NCI-H146 treated with DMSO at 0.1 percent for 48 hours (cell line): ENCODE results near the gene VCAN.
"Not testable (repeated sequence)": the region's sequence is repeated elsewhere in the genome, so short reads cannot be mapped to it uniquely, and the experiment has no call there.

Experiments used
- DNase-seq: peaks from one replicate; lab custom pipeline; 2025; ENCODE audit not compliant: unreplicated experiment; lab: John Stamatoyannopoulos, UW

The VCAN gene

DNA sequence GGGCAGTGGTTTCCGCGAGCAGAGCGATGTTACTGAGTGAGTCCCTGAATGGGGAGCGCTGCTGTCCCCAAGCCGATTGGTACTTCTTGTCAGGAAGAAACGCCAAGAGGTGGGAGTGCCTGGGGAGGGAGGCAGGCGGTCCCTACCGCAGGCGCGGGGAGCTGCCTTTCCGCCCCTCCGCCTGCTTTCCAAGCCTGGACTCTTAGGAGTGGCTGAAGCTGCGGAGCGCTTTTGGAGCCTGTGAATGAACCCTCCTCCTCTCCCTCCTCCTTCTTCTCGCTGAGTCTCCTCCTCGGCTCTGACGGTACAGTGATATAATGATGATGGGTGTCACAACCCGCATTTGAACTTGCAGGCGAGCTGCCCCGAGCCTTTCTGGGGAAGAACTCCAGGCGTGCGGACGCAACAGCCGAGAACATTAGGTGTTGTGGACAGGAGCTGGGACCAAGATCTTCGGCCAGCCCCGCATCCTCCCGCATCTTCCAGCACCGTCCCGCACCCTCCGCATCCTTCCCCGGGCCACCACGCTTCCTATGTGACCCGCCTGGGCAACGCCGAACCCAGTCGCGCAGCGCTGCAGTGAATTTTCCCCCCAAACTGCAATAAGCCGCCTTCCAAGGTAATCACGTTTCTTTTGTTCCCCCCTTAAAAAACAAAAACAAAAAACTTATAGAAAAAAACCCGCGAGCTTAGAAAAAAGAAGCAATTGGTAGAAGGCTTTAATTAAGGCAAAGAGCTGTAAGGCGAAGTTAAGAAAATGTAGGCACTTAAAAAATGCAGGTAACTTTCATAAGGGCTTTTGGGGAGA lies at the start of gene VCAN:
Gene VCAN, plus strand, starts transcription at position 340 of the 808 bp plus-strand sequence. CDS start 11,775 bp downstream, outside the sequence.
- DNase-seq: no peak

DNA sequence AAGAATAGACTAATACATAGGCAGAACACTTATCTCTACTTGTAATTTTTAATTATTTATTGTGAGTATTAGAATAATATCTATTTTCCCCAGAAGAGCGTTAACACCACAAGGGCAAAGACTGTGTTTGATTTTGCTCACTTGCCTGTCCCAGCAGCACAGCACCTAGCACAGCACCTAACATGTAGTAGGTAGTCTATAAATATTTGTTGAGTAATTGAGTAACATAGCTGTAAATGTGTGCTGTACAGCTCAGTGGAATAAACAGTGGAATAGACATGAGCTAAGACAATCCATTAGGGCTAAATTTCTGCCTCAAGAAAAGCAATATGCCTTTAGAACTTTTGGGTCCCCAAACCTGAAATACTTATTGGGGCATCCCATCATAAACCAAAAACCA lies 49.3 kb upstream of the VCAN start:
- DNase-seq: no peak

DNA sequence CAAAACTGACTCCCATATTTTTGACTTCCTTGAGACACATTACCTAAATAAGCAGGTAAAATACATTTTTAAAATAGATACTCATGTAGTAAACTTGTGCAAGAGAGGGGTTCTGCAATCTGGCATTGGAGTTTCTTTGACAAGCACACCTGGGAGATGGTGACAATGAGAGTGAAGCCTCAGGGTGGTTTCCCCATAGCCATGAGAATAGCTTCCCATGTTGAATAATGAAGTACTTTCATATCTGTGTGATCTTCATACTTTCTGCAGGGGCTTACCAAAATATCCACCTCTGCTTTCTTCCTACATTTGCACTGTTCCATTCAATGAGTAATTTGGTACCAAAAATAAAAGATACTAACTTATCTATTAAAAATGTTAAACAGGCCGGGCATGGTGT lies 44.7 kb upstream of the VCAN start:
- no peak for DNase-seq

DNA sequence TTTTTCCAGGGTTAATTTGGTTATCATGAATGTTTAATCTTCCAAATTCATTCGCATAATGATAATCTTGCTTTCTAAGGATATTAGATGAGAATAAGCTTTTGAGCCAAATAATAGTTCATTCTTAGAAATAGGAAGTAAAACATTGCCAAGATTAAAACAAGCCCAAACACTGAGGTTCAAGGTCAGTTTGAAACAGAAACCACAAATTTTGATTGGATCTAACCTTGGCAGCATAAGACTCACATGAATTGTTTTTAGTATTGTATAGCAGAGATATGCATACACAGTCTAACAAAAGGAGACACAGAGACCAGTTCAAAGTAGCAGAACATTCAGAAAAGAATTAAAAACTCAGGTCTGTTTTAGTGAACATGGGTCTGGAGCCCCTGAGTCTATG lies 43.4 kb upstream of the VCAN start:
- DNase-seq: no peak

GRCh38 chr5:83428890-83429289 lies 42.7 kb upstream of the VCAN start:
- DNase-seq: no peak

DNA sequence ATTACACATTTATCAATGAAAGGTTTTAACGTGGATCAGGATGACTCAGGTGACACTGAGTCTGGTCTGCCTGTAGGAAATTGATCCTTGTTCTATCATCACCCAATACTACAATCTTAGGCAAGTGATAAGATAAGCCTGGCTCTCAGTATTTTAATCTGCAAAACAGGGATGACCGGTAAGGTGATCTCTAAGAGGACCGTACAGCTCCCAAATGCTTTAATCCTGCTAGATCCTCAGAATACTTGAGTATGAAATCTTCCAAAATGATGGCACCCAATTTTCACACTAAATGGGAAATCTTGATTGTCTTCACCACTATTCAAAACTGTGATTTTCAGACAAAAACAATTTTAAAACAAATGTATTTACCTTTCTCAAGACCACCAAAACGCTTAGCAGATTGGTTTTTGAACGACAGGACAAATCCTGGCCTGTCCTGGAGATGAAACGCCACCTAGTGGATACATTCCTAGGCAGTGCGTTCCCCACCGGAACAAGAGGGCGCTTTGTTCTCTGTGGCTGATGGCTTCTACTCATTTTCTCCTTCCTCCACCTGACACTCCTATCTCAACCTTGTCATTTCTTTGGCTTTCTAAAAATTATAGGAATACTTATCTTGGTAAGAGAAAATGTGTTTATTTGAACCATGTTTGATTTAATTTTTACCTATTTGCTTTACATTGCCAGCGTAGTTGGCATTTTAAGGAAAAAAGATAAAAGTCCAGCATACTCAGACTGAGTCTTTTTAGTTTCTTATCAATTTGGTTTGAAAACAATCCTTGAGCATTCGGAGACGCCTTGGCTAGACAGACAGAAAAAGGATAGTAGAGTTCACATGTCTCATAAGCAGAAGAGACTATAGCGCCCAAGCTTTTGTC lies 41.2 kb upstream of the VCAN start:
- DNase-seq: peak; percentile 0

GRCh38 chr5:83433891-83434290 lies 37.7 kb upstream of the VCAN start:
- DNase-seq: no peak

DNA sequence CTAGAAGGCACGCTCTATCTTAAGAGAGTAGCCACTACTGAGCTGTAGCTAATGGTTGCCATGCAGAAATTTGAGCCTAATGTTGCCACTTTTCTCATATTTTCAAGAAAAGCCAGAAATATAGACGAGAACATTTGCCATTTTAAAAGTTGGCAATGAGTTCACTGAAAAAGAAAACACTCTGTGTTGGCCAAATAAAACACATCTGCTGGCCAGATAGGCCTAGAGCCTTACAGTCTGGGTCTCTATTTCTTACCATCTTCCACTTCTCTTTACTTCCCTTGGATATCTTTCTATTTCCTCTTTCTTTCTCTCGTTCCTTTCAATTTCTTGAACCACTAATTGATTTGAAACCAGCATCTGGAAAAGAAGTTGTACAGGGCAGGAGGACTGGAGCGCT lies 36.6 kb upstream of the VCAN start:
- no peak for DNase-seq

DNA sequence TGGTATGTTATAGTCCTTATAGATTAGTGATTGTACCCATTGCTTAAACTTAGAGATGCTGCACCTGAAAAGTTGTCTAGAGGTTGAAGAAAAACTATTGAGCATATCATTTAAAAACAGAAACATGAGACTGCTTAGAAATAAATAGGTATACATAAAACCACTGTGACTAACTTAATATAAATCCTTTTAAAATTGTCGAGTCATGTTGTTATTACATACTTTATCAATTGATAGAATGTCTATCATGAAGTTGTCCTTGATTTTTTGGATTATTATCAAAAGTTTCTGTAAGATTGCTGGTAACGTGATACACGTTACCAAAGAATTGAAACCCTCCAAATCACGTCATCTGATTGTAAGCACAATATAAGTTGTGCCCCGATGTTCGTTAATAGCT lies 35.3 kb upstream of the VCAN start:
- DNase-seq: no peak

DNA sequence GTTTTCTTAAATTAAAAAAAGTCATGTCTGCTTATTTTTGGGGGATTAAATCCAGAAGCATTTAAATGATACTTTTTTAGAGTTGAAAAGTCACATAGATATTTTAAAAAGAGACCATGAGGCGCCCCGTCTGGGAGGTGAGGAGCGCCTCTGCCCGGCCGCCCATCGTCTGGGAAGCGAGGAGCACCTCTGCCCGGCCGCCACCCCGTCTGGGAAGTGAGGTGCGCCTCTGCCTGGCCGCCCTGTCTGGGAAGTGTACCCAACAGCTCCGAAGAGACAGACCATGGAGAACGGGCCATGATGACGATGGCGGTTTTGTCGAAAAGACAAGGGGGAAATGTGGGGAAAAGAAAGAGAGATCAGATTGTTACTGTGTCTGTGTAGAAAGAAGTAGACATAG lies 33.8 kb upstream of the VCAN start:
- DNase-seq: not testable (repeated sequence)

GRCh38 chr5:83440826-83441225 lies 30.7 kb upstream of the VCAN start:
- DNase-seq: no peak

DNA sequence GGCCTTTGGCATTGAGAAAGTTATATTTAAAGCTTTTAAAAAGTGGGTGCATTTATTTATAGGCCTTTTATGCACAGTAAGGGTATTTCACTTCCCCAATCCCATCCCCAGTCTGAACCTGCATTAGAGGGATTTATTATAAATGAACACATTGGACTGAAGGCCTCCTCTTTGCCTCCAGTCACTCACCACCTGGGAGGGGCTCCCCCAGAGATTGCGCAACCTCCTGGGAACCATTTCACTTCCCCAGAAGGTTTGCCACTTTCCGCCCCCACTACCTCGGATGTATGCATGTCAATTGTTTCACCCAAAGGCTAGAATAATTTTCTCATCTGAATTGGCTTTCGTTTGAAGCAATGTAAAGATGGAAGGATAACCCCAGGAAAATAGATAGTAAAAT lies 29.8 kb upstream of the VCAN start:
- DNase-seq: no peak

- DNase-seq: no peak
Observed at GRCh38 chr5:83443534-83443933, 28.0 kb upstream of the VCAN start.

DNA sequence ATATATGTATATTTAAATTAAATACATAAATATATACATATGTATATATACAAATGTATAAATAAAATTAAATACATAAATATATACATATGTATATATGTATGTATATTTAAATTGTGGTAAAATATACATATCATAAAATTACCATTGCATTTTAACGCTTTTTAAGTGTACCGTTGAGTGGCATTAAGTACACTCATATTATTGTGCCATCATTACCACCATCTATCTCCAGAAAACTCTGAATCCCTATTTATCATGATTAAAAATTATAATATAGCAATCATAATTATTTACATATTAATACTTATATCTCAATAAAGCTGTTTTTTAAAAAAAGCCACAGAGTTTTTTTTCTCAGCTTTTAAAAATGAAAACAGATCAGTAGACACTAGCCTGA lies 27.1 kb upstream of the VCAN start:
- no peak for DNase-seq

GRCh38 chr5:83446253-83446947 lies 25.1 kb upstream of the VCAN start:
- no peak for DNase-seq

- no peak for DNase-seq
Observed at GRCh38 chr5:83447533-83447932, 24.0 kb upstream of the VCAN start.

DNA sequence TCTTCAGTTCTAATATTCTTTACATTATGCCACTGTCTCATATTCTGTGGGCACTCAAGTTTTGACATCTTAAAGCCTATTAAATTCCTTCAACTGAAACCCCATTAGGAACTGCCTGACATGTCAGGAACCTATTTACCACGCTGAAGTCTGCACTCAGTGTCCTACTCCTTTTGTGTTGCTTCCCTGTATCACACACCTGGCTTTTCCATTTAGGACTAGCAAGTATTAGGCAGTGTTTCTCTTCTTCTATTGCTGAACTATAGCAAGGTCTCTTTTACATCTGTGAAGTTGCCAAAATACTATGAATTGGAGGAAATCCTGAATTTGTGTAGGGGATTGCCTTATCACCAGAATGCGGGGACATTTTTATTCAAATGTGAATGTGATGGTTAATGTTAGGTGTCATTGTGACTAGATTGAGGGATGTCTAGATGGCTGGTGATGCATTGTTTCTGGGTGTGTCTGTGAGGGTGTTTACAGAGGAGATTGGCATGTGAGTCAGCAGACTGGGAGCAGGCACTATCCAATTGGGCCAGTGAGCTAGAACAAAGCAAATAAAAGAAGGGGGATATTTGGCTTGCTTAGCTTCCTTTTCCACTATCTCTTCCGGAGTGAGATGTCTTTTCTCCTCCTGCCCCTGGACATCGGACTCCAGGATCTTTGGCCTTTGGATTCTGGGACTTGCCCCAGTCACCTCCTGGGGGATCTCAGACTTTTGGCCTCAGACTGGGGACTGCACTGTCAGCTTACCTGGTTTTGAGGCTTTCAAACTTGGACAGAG lies 21.2 kb upstream of the VCAN start:
- no peak for DNase-seq

DNA sequence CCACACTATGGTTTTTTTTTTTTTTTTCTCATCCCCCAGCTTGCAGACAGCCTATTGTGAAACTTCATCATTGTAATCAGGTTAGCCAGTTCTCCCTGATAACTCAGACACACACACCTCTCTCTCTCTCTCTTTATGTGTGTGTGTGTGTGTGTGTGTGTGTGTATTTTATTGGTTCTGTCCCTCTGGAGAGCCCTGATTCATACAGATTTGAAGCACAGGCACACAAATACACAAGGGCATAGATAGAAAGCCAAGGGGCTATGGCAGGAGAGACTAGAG lies 20.6 kb upstream of the VCAN start:
- DNase-seq: no peak

DNA sequence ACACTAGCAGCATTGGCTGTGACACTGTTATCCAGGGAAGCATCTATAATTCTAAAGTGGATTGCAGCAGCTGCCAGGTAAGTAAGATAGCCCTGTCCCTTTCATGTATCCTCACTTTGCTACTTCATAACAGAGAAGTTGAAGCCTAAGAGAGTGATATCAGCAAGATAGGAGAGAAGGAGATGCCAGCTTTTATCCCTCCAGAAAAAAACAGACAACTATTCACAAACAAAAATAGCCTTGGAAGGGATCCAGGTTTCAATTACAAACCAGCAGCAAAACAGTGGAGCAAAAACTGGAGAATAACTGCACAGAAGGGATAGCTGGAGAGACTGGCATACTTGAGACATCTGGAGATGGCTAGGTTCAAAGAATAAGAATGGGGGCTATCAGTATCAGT lies 19.6 kb upstream of the VCAN start:
- no peak for DNase-seq

- DNase-seq: no peak
Observed at GRCh38 chr5:83453937-83454336, 17.6 kb upstream of the VCAN start.

- DNase-seq: no peak
Observed at GRCh38 chr5:83464261-83464660, 7.3 kb upstream of the VCAN start.
